DMS153 (cell line): ENCODE data around the gene BHLHE40.

ENCODE experiments used
- DNase-seq: peaks from one replicate; lab custom pipeline; 2025; lab: John Stamatoyannopoulos, UW

Gene BHLHE40

GRCh38 chr3:4979428-4980228 lies at the start of gene BHLHE40:
BHLHE40 (plus strand) TSS chr3:4979437; CDS start chr3:4979719, 282 bp downstream.
- no peak for DNase-seq

DNA sequence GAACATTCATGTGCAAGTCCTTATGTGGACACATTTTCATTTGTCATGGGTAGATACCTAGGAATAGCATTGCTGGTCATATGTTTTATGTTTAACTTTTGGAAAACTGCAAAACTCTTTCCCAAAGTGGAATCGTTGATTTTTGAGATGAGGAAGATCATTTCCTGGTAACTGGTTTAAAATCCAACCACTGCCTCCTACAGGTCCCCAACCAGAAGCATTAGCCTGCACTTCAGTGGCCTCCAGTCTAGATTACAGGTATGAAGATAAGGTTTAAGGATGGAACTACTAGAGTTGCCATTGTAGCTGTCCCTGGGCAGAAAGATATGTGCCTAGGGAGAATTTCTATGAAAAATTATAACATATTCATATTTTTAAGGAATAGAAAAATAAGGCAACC lies 48.7 kb upstream of the BHLHE40 start:
- no peak for DNase-seq

DNA sequence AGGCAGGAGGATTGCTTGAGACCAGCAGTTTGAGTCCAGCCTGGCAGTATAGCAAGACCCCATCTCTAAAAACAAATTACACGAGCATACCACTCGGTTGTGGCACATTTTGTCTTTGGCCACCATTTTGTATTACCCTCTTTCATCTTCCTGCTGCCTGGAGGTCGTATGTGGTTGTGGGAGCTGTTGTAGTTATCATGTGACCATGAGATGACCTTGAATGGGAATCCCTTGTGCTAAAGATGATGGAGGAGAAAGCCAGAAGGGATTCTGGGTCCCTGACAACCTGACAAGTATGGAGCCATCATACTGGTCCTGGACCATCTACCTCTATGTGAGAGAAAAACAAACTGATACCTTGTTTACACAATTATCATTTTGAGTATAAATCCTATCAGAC lies 45.2 kb upstream of the BHLHE40 start:
- DNase-seq, result no peak

GRCh38 chr3:4935347-4935746 lies 43.9 kb upstream of the BHLHE40 start:
- no peak for DNase-seq

- DNase-seq, result no peak
Observed at GRCh38 chr3:4936982-4937614, 42.1 kb upstream of the BHLHE40 start.

DNA sequence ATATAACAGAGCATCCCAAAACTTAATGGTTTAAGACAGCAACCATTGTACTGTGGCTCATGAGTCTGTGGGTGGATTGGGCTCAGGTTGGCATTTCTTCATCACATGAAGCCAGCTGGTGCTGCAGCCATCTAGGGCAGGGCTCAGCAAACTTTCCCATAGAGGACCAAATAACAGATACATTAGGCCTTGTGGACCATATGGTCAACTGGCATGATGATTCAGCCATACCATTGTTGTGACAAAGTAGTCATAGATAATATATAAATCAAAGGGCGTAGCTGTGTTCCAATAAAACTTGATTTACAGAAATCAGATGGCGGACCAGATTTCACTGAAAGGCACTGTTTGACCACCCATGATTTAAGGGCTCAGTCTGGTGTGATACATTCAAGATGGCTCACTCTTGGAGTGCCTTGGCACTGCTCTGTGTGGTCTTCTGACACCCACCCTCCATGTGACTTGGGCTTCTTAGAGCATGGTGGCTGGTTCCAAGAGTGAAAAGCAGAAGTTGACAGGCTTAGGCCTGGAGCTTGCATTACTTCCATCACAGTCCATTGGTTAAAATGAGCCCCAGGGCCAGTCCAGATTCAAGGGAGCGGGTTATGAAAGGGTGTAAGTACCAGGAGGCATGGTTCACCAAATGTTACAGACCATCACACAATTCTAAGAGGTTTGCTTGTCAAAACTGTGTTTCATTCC lies 40.8 kb upstream of the BHLHE40 start:
- DNase-seq, result no peak

DNA sequence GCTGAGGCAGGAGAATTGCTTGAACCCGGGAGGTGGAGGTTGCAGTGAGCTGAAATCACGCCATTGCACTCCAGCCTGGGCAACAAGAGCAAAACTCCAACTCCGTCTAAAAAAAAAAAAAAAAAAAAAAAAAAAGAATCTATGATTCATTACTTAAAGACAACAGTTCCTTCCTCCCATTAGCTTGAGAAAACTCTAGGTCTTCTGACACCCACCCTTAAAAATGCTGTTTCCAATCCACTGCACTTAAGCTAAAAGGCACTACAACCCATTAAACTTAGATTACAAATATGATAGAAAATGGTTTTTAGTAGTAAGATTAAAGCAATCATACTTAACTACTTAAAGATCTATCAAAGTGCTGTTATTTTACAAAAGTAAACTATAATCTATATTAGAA lies 40.0 kb upstream of the BHLHE40 start:
- no peak for DNase-seq

- no peak for DNase-seq
Observed at GRCh38 chr3:4940985-4941384, 38.3 kb upstream of the BHLHE40 start.

DNA sequence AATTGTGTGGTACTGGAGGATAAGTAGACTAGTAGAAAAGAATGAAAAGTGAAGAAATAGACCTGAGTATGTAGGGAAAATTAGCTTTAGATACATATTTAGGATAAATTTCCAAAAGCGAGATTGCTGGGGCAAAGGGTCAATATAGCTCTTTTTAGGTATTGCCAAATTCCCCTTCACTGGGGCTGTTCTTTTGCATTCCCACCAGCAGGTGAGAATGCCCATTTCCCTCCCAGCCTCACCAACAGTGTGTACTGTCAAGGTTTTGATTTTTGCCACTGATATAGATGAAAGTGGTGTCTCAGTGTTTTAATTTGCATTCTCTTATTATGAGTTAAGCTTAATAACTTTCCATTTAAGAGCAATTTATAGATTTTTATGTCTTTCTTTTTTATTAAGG lies 35.7 kb upstream of the BHLHE40 start:
- DNase-seq, result no peak

DNA sequence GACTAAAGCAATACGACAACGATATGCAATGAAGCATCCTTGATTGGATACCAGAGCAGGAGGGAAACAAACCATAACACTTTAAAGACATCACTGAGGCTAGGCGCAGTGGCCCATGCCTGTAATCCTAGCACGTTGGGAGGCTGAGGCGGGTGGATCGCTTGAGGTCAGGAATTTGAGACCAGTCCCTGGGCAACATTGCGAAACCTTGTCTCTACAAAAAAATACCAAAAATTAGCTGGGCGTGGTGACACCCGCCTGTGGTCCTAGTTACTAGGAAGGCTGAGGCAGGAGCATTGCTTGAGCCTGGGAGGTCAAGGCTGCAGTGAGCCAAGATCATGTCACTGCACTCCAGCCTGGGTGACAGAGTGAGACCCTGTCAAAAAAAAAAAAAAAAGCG lies 33.9 kb upstream of the BHLHE40 start:
- DNase-seq, result no peak

GRCh38 chr3:4947028-4947427 lies 32.2 kb upstream of the BHLHE40 start:
- no peak for DNase-seq

DNA sequence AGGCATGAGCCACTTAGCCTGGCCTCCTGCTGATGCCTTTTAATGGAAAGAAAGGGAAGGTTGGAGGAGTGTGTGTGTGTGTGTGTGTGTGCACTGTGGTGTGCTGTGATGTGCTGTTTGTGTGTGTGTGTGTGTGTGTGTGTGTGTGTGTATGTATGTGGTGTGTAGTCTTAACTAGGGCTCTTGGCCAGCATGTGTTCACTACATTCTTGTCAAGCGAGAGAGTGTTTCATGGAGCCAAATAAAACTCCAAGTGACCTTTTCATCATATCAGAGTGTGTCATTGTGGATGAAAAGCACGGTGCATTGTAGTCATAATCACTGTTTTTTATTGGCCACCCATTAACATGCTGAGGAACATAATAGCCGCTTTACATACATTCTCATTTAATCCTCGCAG lies 30.8 kb upstream of the BHLHE40 start:
- no peak for DNase-seq

- no peak for DNase-seq
Observed at GRCh38 chr3:4949004-4949403, 30.2 kb upstream of the BHLHE40 start.

- no peak for DNase-seq
Observed at GRCh38 chr3:4949659-4950058, 29.6 kb upstream of the BHLHE40 start.

DNA sequence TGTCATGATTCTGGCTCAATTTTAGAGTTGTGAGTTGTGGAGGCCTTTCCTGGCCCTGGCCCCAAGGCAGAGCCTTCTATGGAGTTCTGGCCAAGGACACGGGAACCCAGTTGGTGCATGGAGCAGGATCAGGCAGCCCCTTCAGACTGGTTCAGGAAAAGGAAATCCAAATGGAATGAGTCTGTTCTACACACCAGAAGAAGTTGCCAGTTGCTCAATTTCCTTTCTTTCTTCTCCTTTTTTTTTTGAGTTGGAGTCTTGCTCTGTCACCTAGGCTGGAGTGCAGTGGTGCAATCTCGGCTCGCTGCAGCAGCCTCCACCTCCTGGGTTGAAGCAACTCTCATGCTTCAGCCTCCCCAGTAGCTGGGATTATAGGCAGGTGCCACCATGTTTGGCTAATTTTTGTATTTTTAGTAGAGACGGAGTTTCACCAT lies 28.9 kb upstream of the BHLHE40 start:
- no peak for DNase-seq

GRCh38 chr3:4950948-4951347 lies 28.3 kb upstream of the BHLHE40 start:
- peak; percentile 23 for DNase-seq

GRCh38 chr3:4953119-4953518 lies 26.1 kb upstream of the BHLHE40 start:
- no peak for DNase-seq

GRCh38 chr3:4954256-4955000 lies 24.8 kb upstream of the BHLHE40 start:
- DNase-seq, result no peak

DNA sequence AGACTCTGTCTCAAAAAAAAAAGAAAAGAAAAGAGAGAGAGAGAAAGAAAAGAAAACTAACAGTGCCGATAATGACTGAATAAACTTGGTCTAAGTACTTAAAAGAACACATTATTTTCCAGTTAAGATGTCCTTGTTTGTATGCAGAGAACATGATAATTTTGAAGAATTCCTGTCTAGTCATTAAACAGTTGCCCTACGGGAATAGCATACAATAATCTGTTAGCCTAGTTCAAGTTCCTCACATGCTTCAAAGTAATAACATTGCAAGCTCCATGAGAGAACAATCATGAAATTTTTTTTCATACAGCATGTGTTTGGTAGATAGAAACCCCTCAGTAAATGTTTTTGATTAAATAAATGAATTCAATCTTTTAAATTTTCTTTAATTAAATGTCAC lies 23.1 kb upstream of the BHLHE40 start:
- DNase-seq, result no peak

- no peak for DNase-seq
Observed at GRCh38 chr3:4956738-4957137, 22.5 kb upstream of the BHLHE40 start.

GRCh38 chr3:4957978-4958377 lies 21.3 kb upstream of the BHLHE40 start:
- no peak for DNase-seq

DNA sequence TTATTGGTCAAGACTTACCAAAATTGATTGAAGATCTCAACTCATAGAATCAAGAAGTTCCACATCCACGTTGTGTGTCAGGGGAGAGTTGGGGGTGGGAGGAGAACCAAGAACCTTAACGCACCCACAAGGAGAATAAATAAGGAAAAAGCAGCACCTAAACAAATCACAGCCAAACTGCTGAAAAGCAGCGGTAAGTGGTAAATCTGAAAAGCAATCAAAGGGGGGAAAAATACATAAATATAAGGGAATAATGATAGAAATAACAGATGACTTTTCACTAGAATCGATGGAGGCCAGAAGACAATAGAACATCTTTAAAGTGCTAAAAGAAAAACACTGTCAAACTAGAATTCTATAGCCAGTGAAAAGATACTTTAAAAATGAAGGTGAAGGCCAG lies 20.1 kb upstream of the BHLHE40 start:
- no peak for DNase-seq
